Right lobe of liver (tissue), 4 donors: ENCODE data around the gene WDSUB1.

Experiments
- CTCF ChIP-seq, 4 donors: fragments of 200-600 bp in 3 of 4; fragments of 450-650 bp in 1 of 4; IDR thresholded peaks; one replicate each; pipeline versions ENCODE4 v1.5.1 to v1.8.0; 2016 to 2022; ENCODE audit warnings: antibody characterized with exemption in 4 of 4, mild to moderate bottlenecking in 2 of 4
- POLR2A ChIP-seq: fragments of 450-650 bp; IDR thresholded peaks from one replicate; pipeline ENCODE4 v1.6.1; 2017; ENCODE audit warnings: antibody characterized with exemption, mild to moderate bottlenecking
- donor health status: DM: no; HTN: no; CAD: no.
- donor health status: DM: no; HTN: no; CAD: no.
- donor health status: DM: no; HTN: yes; CAD: no.

- TF ChIP-seq CTCF (IDR thresholded peaks at IDR 0.05) (no peak), POLR2A (no peak)
These were observed 92.7 kb downstream of the WDSUB1 start for GRCh38 chr2:159193791-159194190.
